GM19397 (cell line): ENCODE data around the gene RAF1.
"Not testable (repeated sequence)": the region's sequence is repeated elsewhere in the genome, so short reads cannot be mapped to it uniquely, and the experiment has no call there.

ENCODE experiments used
- ATAC-seq: cut with Tn5 transposase; IDR thresholded peaks from one replicate; pipeline ENCODE4 v1.9.1; 2021; ENCODE audit warnings: mild to moderate bottlenecking, moderate library complexity; ENCODE audit not compliant: unreplicated experiment

Gene RAF1

DNA sequence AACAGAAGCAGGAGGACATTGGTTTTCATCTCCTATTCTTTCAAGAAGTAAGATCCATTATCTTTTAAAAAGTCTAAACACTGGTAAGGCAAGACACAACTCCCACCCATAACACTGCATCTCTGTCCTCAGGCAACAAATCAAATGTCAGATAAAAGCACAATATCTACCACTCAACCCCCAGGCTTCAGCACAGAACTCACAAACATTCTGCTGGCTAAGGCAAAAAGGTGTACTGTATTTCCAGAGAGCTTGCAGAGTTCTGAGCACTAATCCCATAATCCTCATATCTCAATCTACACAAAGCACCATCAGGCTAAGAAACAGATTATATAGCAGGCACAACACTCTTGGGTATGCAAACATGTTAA, 20.9 kb downstream of the RAF1 start:
- no peak for ATAC-seq

DNA sequence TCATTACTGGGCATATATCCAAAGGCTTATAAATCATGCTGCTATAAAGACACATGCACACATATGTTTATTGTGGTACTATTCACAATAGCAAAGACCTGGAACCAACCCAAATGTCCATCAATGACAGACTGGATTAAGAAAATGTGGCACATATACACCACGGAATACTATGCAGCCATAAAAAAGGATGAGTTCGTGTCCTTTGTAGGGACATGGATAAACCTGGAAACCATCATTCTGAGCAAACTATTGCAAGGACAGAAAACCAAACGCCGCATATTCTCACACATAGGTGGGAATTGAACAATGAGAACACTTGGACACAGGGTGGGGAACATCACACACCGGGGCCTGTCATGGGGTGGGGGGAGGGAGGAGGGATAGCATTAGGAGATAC, 23.1 kb downstream of the RAF1 start:
- ATAC-seq = not testable (repeated sequence)

DNA sequence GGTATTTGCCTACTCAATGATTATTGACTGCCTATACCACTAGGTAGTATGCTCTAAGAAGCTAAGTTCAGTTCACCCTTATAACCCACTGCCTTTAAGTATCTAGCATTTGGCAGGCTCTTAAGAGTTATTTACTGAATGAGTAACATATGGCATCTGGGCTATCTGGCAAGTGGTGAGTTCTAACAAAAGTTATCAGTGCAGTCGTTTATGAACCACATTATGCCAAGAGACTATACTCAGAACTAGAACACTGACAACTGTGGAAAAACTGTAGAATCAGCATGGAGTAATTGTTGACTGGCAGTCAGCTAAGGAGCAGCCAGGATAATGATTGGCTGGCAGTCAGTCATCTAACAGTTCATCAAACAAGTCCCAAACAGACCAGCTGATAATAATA, 25.8 kb downstream of the RAF1 start:
- no peak for ATAC-seq

DNA sequence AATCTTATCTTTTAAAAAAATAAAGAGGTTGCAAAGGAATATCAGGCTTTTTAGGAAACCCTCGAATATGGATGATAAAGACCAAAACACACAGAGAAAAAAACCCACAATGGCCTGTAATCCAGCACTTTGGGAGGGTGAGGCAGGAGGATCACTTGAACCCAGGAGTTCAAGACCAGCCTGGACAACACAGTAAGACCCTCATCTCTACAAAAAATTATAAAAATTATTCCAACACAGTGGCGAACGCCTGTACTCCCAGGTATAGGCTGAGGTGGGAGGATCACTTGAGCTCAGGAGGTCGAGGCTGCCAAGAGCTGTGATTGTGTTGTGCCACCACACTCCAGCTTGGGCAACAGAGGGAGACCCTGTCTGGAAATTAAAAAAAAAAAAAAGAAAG, 30.8 kb downstream of the RAF1 start:
- ATAC-seq = no peak

DNA sequence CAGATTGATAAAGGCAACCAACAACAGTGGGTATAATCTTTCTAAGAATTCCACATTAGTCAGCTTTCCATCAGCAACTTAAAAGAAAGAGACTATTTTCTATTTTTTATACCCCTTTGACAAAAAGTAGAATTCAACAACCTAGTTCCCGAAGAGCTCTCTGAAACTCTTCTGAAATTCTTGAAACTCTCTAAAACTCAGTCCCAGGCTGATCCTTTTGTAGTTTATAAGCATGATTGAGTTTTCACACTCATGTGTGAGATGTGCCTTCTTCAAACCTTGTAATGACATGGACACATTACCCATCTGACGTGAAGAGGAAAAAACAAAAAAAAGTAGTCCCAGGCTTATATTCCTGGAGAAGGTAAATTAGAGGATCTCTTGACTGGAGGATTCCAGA, 31.4 kb downstream of the RAF1 start:
- no peak for ATAC-seq

DNA sequence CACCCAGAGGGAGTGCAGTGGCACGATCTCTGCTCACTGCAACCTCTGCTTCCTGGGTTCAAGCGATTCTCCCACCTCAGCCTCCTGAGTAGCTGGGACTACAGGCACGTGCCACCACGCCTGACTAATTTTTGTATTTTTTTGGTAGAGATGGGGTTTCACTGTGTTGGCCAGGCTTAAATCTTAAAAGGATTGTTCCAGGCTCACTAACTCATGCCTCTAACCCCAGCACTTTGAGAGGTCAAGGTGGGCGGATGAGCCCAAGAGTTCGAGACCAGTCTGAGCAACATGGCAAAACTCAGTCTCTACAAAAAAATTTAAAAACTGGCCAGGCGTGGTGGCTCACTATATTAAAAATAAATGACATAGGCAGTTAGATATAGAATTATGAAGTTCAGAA, 33.1 kb downstream of the RAF1 start:
- ATAC-seq = not testable (repeated sequence)

DNA sequence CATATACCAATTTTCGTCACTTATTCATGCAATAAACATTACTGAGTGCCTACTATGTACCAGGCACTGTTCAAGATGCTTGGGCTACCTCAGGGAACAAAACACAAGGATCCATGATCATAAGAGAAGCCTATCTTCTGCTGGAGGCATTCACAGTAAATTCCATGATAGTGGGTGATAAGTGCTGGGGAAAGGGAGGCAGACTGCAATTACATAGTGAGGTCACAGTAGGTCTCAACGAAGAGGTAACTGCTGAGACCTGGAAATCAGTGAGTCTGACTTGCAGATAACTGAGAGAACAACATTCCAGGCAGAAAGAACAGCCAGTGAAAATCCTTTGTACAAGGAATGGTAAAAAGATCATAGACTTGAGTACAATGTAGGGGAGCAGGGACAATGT, 33.6 kb downstream of the RAF1 start:
- no peak for ATAC-seq

DNA sequence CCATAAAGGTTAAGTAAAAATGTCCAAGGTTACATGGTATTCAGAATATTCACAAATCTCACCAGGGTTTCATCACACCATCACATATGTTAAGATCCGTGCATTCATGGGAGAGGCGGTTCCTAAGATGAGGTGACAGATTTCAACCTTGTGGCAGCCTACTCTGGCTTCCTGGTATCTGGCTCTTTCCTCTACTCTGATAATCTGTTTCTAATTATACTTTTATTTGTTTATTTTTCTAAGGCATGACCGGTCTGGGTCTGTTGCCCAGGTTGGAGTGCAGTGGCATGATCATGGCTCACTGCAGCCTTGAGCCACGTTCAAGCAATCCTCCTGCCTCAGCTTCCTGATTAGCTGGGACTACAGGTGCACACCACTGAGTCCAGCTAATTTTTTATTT, 34.4 kb downstream of the RAF1 start:
- no peak for ATAC-seq

DNA sequence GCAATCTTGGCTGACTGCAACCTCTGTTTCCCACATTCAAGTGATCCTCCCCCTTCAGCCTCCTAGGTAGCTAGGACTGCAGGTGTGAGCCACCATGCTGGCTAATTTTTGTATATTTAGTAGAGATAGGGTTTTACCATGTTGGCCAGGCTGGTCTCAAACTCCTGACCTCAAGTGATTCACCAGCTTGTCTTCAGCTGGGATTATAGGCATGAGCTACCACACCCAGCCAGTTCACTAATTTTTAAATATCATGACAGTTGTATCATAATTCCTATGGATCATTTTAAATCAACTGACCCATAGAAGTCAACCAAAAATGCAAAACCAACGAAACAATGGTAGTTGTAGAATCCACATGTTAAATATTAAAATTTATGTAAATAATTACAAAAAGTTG, 35.1 kb downstream of the RAF1 start:
- ATAC-seq = no peak

DNA sequence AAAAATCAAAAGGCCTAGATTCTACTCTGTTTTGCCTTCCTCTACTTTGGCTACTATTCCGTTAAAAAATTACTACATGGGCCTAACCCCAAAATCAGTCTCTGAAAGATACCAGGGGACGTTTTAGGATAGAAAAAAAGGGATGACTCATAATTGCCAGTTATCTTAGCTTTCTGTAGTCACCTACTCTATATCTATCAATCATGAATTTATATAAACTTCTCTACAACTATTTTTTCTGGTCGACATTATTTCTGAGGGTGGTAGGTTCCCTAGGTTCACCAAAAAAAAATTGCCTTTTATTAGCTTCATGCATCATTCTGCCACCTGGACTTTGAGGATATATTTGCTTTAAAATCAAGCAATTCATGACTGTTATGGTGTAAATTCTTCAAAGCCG, 36.5 kb downstream of the RAF1 start:
- no peak for ATAC-seq

DNA sequence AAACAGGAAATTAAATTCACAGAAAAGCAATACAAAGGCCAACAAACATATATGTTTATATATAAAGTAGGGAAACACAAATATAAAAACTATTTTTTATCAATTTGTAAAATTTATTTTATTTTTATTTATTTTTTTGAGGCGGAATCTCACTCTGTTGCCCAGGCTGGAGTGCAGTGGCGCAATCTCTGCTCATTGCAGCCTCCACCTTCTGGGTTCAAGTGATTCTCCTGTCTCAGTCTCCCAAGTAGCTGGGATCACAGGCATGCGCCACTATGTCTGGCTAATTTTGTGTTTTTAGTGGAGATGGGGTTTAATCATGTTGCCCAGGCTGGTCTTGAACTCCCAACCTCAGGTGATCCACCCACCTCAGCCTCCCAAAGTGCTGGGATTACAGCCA, 39.0 kb downstream of the RAF1 start:
- not testable (repeated sequence) for ATAC-seq

DNA sequence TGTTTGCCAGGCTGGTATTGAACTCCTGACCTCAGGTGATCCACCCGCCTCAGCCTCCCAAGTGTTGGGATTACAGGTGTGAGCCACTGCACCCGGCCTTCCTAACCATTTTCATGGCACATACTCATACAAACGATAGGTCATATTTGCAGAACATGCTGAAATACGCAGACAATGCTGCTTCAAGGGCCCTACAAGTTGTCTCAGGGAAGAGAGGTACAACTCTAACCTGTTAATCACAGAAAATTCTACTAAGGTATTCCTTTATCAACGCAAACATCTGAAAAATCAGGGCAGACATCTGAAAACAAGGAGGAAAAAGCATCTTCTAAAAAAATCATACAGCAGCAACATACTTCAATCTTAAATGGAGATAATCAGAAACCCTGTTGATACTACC, 39.9 kb downstream of the RAF1 start:
- no peak for ATAC-seq

DNA sequence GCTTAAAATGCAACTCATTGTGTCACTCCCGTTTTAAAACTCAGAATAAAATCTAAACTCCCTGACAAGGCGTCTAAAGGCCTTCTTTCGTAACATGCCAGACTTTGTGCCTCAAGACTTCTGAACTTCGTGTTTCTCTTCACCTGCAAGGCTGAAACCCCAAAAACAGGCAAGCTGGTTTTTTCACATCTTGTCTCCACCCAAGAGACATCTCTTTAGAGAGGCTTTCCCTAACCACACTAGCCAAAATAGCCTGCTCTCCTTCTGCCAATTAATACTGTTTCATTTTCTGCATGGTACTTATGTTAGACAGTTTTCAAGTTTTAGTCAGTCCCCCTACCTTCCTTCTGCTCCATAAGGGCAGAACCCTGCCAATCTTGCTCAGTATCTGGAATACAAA, 41.6 kb downstream of the RAF1 start:
- no peak for ATAC-seq

DNA sequence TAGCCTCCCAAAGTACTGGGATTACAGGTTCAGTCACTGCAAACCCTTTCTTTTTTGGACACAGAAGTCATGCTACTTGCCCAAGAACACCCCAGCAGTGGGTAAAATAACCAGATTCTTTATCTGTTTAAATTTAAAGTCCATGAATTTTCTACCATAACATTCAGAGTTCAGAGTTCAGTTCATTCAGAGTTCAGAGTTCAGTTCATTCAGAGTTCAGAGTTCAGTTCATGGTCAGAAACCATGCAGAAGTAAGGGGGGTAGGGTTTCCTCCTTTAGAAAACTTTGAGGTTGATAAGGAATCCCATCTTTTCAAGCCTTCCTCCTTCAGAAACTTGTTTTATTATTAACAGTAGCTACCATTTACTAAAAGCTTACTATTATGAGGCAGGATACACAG, 43.2 kb downstream of the RAF1 start:
- no peak for ATAC-seq

DNA sequence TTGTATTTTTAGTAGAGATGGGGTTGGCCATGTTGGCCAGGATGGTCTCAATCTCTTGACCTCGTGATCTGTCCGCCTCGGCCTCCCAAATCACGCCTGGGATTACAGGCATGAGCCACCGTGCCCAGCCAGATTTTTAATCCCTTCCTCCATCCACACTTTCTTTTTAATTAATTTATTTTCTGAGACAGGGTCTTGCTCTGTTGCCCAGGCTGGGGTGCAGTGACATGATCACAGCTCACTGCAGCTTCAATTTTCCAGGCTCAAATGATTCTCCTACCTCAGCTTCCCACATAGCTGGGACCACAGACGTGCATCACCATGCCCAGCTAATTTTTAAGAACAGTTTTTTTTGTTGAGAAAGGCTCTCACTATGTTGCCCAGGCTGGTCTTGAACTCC, 43.6 kb downstream of the RAF1 start:
- ATAC-seq = no peak

DNA sequence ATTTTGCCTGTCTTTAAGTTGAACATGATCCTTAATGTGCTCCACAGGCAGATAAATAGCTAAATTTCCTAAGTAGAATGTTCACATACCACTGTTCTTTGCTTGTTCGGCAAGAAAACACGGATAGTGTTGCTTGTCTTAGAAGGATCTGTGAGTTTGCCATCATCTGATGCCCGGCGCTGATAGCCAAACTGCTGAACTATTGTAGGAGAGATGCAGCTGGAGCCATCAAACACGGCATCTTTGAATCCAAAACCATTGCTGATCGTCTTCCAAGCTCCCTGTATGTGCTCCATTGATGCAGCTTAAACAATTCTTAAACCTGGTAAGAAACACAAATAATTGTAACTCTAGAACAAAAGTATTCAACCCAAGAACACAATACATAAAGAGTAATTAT, 45.5 kb downstream of the RAF1 start:
- ATAC-seq = no peak

DNA sequence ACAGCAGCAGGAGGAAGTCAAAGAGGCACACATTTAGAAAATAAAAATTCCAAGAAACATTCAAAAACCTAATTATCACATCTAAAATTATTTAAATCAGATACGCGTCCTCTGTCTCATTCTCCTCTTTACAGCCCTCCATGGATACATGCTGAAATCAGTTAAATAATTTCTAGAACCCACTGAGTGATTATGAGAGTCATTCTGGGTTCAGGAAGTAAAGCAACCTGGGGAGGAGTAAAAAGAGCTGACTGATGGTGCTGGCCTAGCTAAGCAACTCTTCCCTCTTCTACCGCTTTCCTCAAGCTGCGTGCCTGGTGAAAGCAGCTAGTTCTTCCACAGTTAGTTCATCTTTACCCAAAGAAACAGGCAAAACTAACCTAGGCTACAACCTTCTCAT, 48.7 kb downstream of the RAF1 start:
- ATAC-seq = no peak

DNA sequence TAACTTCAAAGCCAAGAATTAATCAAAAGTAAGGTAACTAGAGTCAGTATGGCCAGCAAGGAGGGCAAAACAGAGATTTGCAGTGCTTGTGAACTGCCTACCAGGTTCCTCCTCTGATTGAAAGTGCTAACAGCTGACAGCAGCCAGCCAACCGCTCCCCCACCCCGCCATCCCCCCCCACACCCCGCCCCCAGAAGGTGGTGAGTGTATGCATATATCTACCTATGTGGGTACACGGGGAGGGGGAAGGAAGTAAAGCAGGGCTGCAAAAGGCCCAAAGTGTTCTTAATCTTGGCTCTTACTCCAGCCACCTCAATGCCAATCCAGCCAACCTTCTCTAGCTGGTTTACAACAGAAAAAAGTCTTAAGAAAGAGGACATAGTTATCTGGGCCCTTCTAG, 50.7 kb downstream of the RAF1 start:
- ATAC-seq = no peak

DNA sequence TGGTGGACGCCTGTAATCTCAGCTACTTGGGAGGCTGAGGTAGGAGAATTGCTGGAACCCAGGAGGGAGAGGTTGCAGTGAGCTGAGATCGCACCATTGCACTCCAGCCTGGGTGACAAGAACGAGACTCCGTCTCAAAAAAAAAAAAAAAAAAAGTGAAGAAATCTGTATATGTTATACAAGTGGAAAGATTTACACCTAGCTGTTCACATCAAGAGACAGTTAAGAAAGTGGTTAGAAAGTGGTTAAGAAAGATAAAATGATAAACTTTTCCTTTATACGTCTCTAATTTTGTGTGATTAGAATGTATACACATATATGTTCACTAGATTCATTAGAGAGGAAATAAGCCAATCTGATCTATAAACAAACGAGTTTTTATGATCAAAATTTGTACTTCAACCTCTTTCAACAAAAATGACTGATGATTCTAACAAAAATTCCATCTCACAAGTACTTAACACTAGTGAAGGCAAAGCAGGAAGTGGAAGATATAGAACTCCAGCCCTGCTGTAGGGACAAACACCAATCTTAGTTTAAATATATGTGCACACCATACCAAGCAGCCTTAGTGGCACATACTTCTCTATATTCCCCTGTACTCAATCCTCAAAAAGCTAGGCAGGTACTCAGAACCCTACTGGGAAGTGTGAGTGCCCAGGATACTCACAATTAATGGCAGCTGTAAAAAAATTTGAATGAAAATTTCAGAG, 51.2 kb downstream of the RAF1 start:
- ATAC-seq = no peak

DNA sequence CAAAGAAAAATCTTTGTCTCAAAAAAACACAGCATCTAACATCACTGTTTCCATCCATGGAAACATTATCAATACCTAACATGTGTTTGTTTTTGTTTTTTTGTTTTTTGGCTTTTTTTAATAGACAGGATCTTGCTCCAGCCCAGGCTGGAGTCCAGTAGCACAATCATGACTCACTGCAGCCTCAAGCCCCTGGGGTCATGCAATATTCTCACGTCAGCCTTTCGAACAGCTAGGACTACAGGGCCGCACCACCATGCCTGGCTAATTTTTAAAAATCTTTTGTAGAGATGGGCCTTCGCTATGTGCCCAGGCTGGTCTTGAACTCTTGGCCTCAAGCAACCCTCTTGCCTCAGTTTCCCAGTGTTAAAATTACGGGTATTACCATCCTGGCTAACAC, 52.8 kb downstream of the RAF1 start:
- ATAC-seq = no peak

DNA sequence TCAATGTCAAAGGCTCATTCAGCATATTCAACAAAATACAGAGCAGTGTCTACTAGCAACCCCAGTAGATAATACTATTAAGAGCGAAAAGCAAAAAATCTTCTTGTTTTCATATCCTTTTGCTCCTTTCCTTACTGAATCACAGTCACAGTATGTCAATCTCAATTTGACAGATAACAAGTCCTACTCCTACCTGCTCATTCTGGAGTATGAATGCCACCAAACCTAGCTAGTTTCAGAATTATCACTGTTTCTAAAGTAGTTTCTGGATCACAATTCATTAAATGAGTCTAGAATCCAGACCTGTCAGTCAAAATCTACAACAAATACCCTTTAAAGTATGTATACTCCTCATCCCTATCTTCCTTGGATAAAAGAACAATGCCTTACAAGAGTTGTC, 55.5 kb downstream of the RAF1 start:
- ATAC-seq = no peak

DNA sequence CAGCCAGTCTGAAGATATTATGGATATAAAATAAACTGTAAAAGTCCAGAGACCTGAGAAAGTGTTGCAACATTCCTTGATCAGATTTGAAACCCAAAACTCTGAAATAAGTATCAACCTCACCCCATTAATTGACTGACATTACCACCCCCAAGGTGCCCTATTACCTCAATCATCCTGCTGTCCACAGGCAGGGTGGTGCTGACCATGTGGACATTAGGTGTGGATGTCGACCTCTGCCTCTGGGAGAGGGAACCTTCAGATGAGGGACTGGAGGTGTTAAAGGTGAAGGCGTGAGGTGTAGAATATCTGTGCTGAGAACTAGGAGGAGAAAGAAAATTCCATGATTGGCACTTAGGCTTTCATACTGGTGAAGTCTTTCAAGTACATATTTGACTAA, 59.9 kb downstream of the RAF1 start:
- ATAC-seq = no peak

DNA sequence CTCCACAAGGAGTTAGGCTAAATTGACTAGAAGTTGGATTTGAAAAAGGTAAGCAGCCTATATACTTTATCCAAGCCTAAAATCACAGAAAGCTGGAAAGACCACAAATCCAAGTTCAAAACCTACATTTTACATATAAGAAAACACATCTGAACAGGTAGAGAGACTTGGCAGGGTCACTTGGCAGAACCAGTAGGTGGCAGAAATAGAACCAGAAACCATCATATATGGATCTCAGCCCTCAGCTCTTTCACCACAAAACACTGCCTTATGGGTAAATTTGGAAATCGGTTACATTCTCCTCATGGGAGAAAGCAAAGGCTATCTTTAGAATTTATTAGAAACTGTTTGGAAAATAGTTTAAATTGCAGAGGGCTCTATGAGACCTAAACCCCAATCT, 62.8 kb downstream of the RAF1 start:
- ATAC-seq = no peak

DNA sequence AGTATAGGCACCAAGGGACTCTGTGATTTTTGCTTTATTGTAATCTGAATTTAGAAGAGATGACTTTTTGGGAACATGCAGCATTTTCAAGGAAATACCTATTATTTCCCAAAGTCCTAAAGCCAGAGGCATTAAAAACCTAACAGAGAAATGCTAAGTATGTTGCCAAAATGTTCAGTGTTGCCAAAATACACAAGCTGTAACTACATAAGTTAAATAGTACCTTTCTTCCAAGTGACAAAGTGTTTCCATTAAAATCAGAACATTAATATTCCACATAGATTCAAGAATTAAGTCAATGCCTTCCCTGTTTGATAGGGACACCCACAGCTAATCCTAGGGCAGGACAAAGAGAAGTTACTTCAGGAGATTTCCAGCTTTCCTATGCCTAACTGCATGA, 65.0 kb downstream of the RAF1 start:
- no peak for ATAC-seq
